GM19043 (cell line): Measurements from ENCODE around the gene ZNF423.

ENCODE experiments used
- ATAC-seq: cut with Tn5 transposase; IDR thresholded peaks from one replicate; pipeline ENCODE4 v1.9.1; 2021; ENCODE audit warnings: low read depth; ENCODE audit not compliant: unreplicated experiment

ZNF423 gene

DNA sequence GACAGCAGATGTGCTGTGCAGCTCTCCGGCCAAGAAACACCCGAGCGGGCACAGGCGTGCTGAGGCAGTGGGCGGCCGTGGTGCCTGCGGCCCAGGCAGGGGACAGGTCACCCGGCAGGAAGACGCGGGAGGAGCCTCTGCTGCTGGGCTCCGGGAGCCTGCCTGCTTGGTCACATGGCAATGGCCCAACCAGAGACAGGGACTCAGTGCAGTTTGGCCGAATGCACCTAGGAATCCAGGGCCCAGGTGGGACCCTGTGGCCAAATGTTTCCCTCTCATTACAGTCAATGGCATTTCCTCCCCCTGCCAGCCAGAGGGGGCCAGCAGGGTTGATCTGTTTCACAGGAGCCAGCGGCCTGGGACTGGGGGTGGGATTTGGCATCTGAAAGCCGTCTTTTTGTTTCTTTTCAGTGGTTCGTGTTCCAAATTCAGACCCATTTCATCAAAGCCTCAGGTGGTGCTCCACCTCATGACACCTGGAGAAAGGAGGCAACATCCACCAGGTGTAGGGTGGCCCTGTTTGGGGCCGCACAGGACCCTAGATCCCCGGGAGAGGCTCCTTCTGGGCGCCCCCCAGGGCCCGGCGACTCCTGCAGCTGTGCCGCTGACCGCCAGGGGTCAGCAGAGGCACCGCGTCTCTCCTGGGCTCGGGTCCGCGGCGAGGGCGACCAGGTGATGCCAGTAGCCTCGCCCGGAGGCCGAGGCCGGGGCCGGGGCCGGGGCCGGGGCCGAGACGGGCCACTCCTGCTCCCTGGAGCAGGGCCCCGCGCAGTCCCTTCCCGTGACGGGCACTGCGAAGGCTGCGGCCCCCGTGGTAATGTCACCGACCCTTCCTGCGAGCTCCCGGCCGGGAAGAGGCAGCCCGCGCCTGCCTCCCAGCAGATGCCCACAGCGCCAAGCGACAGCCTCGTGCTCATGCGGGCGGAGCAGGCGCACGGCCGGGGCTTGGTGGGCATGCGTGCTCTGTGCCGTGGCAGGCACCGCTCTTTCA, 363.8 kb downstream of the ZNF423 start:
- ATAC-seq = peak; percentile 61

DNA sequence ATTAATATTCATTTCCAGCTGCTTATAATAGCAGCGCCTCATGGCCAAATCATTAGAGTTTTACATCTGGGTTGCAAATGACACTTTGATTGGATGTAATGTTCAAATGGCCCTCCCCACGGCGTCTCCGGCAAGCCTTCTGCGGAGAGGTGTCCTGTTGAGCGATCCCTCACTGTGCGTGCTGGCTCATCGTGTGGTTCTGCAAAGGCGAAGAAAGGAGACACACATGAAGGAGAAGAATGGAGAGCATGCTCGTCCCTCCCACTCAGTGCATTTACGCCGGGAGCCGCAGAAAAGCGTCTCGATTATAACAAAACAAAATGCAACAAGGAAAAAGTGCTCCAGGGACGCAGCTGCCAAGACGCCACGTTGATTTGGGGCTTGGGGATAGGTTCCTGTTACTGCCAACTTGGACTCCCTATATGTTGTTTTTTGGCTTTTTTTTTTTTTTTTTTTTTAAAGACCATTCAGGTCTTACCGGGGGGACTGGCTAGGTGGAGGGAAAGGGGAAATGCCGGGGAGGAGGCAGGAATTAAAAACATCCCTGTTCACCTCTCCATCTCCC, 364.7 kb downstream of the ZNF423 start:
- ATAC-seq = no peak

DNA sequence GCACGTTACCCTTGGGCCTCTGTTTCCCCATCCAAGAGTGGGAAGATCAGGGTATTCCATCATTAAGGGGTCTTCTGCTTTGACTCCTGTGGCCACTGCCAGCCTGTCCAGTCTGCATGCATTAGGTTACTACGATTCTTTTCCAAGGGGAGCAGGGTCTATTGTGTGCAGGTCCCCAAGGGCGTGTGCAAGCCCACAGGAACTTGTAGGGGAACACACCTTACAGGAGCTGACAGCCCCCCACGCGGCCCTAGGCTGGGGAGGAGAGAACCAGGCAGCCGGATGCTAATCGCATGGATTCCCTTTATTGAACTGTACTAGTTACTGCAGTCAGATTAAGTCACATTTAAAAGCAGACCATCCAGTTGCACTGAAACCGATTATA, 365.6 kb downstream of the ZNF423 start:
- ATAC-seq = no peak

DNA sequence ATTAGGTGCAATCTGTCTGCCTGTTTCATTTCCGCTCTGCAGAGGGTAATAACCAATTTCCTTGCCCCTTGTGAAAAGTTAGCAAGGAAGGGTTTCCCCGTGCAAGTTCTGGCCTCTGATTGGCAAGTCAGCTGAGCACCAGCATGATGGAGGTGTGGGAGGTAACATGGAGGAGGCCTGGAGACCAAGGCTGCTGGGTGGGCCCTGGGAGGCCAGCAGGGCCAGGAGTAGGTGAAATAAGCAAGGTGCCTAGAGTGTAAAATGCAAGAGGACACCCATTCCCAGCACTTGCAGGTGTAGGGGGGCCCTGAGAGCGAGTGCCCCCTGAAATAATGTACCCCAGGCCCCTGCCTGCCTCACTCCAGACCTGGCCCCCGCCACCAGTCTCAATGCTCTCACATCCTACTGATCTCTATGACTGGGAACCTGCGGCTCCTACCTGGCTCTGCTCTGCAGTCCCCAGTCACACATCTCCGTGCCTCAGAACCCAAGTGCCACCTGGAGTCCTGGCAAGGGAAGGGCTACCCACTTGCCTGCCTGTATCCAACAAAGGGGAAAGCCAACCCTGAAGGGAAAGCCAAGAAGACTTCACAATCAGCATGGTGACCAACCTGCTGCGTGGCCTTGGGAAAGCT, 366.1 kb downstream of the ZNF423 start:
- no peak for ATAC-seq

DNA sequence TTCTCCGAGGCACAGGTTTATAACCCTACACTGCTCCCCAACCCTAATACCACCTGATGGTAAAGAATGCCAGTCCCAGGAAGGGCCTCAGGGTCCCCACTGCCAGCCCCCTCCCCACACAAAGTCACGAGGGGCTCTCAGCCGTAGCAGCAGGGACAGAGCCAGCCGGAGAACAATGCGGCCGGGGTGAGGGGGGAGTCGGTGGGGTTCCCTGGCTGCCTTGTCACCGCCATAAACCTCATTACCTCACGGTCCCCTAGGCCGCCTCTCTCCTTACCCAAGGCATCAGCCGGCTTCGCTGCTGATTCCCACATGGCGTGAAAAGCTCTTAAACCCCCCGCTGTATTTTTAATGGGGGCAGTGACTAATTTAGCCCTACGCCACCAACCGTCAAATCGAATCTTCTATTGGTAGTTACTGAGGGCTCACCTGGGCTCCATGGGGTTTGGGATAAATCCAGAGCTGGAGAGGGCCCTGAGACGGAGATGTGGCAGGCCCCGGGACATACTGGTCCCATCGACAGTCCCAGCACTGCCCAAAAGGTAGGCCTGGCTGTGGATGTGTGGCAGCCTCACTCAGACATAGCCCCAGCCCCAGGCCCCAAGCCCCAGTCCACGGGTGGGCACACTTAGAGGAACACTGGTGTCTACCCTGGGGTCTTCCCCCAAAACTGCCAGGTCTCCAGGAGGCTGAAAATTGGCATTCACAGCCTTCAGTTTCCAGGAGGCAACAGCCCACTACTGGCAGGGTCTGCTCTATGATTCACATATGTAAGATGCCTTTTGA, 367.0 kb downstream of the ZNF423 start:
- no peak for ATAC-seq

DNA sequence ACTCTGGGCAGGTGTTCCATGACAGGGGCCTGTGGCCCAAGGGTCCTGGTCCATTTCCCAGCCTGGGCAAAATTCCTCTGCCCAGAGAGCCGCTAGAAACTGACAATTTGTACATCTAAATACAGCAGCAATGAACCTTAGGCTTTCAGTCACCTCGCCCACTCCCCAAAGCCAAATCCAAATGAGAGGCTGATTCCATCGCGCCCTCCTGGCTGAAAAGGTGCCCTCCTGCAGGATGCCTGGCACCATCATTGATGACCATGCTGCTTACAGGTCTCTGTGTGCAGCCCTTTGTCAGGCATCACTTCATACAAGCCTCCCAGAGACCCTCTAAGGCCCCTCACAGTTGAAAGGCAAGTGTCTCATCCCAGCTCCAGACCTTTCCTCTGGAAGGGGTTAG, 367.6 kb downstream of the ZNF423 start:
- ATAC-seq = no peak

DNA sequence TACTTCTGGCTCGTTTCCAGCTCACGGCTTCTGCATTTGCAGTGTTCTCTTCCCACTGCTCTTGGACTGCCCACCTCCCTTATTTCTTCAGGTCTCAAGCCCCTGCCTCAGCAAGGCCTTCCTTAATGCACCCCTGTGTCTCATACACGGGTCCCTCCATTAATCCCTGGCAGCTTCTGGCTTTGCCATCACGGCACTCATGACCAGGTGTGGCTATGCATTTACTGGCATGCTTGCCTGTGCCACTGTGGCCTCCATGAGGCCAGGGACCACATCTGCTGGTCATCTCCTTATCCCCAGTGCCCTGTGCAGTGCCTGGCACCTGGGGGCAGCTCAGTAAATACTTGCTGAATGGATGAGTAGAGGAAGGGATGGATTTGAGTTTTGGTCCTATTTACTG, 368.2 kb downstream of the ZNF423 start:
- no peak for ATAC-seq

DNA sequence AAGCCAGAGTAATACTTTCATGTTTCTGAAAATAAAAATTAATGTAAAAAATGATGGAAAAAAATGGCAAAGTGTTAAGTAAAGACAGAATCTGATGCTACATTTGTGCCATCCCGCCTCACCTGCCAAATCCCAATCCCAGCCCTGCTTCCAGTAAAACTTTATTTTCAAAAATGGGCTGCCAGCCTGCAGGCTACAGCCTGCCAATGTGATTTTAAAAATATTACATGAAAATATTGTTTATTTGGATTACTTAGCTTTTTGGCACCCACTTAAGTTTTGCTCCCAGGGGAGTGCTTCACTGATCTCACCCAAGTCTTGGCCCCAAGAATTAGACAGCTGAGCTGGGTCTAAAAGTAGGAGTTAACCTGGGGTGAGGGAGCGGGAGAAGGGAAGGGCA, 369.5 kb downstream of the ZNF423 start:
- ATAC-seq = no peak

DNA sequence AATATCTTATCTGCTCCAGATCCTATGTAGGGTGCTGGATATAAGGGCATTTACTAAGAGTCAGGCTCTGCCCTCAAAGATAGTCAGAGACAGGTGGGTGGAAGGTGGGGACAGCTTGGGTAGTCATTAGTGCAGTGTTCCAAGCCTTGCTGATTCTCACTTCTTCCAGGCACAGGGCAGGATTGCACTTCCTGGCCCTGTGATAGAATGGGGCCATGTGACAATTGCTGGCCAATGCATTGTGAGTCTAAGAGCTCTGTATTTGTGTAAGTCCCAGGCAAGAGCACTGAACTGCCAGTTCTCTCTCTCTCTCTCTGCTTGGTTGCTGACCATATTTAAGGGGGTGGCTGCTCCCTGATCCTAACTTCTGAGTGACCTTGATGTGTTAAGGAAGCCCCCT, 370.2 kb downstream of the ZNF423 start:
- ATAC-seq = no peak

DNA sequence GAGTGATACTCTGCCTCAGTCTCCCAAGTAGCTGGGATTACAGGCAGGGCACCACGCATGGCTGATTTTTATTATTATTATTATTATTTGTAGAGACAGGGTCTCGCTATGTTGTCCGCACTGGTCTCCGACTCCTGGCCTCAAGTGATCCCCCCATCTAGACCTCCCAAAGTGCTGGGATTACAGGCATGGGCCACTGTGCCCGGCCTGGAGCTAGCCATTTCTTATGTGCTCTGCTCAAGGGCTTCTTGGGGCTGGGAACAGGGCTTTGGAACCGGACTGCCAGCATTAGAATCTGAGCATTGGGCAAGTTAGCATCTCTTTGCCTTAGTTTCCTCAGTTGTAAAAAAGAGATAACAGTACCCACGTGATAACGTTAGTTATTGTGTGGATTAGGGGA, 371.0 kb downstream of the ZNF423 start:
- no peak for ATAC-seq

DNA sequence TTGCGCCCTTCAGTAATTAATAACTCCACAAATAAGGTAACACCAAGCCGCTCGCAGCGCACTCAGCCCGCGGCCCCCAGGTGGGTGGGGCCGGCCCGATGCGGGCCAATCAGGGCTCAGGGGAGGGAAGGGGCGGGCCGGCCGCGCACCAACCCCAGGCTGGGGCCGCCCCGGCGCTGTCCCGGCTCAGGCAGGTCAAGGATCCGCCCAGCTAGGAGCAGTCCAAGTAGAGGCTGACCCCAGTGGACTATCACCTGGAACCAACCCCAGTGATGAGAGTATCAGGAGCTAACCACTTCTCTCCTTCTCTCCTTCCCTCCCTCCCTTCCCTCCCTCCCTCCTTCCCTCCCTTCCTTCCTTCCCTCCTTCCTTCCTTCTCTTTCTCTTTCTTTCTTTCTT, 371.5 kb downstream of the ZNF423 start:
- no peak for ATAC-seq

DNA sequence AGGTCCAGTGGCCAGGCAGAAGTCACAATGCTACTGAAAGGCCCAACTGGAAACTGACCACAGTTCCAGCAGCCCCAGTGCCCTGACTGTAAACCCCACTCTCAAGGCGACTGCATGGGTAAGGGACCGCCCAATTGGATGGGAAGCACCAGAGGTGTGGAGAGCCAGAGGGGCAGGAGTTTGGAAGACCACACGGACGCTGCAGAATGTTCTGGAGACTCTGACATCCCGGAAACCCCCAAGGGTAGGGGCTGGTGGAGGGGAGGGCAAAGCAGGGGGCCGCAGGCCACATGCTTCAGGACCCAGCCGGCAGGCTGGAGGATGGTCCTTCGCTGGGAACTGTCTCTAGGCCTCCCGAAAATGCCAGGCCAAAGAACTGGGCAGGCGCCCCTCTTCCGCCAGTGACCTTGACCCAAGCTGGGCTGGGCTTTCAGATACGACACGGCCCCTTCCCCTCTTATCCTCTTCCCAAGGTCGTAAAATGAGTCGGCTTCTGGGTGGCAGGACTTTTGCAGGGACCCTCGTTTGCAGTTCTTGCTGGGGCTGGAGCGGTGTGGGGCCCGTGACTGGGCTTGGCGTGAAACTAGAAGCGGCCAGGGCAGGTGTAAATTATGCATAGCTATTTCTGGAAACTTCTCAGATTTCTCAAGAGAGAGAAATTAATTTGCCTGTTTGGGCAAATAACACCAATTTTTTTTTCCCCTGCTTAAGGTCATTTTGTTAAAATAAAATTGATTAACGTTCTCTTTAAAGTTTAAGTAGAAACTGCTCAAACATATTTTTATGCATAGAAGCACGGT, 372.1 kb downstream of the ZNF423 start:
- no peak for ATAC-seq

DNA sequence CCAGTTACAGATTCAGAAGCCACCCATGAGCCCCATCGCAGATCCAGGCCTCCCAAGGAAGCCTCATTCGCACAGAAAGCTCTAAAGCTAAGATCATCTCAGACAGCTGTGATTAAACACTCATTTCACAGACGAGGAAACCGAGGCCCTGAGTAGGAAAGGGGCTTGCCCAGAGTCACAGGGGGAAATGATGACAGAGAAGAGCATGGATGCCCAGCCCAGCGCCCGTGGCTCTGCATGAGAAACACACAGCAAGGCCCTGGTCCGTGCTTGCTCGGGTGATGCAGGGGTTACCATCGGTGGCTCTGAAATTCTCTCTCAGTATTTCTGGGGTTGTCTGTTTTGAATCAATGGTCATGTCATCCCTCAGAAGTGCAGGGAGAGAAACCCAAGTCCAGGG, 372.7 kb downstream of the ZNF423 start:
- ATAC-seq = no peak

DNA sequence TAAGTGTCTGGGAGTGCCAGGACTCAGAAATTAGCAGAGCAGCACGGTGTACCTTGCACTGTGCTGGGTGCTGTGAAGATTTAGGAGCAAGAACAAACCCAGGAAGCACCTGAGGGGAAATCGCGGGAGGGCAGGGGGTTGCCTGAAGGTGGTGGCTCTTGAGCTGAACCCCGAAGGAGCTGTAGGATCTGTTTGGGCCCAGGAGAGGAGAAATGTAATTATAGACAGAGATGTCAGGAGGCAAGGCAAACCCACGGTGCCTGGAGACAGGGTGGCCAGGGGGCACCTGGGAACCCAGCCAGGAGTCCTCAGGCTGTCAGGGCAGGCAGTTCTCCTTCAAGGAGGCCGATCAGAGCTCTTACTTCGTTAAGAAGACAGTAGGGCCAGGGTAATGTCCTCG, 373.2 kb downstream of the ZNF423 start:
- ATAC-seq = no peak

DNA sequence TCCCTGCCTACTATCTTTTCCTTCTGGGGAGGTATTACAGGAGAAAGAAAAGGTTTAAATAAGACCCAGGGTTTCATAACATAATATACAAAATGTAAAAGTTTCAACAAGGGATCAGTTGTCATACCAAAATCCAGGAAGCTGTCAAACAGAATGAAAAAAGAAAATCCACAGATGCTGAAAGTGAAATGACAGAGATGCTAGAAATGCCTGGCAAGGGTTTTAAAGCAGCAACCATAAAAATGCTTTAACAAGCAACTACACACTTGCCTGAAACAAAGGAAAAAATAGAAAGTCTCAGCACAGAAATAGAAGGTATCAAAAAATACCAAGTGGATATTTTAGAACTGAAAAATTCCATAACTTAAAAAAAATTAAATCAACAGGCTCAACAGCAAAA, 377.3 kb downstream of the ZNF423 start:
- no peak for ATAC-seq

DNA sequence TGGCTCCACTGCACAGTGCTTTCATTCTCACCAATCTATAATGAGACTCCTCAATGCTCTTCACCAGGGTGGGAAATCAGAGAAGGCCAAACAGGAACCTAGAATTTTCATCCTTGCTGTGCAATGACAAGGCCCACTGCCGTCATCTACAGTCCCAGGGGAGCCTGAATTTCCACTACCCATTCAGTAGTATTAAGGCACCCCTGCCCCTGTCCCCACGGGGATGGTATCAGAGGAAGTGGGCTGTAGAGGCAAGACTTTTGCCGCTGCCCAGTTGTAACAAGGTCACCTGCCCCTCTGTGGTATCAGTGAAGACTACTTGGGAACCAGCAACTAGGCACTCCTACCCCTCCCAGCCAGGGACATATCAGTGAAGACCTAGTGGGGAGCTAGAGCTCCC, 377.8 kb downstream of the ZNF423 start:
- no peak for ATAC-seq

DNA sequence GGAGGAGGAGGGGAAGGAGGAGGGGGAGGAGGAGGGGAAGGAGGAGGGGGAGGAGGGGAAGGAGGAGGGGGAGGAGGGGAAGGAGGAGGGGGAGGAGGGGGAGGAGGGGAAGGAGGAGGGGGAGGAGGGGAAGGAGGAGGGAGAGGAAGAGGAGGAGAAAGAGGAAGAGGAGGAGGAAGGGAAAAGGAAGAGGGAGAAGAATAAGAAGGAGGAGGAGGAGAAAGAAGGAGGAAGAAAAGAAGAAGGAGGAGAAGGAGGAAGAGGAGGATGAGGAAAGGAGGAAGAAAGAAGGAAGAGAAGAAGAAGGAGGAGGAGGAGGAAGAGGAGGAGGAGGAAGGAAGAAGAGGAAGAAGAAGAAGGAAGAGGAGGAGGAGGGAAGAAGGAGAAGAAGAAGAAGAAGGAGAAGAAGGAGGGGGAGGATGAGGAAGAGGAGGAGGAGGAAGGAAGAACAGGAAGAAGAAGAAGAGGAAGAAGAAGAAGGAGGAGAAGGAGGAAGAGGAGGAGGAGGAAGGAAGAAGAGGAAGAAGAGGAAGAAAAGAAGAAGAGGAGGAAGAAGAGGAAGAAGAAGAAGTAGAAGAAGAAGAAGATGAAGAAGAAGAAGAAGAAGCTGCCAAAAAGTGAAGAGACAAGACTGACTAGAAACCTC, 378.5 kb downstream of the ZNF423 start:
- no peak for ATAC-seq

DNA sequence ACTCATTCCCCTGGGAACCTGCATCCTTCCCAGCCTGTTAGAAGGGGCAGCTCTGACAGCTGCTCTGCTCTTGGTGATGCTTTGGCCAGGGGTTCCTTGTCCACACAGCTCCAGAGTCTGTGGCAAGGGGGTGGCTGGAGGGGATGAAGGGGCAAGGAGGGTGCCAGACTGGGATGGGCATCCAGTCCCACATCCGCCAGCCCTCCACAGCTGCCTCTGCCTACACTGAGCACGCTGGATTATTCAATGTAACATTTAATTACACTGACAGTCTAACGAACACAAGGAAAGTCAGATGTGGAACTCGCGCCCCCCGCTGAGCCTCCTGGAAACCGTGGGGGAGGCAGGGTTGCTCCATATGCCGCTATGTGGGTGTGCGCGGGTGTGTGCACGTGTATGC, 381.2 kb downstream of the ZNF423 start:
- ATAC-seq = no peak

DNA sequence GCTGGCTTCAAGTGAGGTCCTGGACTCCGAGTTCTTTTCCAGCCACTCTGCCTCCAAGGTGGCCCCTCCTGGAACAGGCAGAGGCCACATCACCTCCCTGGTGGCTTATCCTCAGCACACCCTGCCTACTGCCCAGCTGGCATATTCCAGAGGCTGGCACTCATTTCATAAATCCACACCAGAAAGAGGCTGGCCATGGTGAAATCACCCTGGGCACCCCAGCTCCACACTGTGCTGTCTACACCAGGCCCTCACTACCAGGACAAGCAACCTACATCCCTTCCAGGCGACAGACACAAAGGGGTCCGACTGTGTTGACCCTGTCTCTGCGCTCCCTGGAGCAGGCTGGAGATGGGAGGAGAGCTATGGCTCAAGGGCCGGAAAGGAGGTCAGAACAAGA, 382.1 kb downstream of the ZNF423 start:
- ATAC-seq = no peak

DNA sequence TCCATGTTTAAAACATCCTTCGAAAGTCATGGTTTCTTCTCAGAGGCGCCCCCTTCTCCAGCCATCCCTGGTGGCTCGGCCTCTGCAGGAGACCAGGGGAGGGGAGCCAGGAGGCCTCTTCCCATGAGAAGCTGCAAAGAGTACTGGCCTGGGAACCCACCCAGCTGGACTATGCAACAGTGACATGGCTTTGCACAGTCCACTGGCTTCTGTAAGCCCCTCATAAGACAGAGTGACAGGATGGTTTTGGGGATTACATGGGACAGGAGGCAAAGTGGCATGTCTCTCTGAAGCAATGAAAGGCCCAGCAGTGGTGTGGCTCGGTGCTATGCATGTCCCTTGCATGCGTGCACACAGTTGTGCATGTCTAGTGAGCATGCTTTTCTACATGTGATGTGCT, 382.8 kb downstream of the ZNF423 start:
- ATAC-seq = no peak
